Fibroblast of villous mesenchyme (primary cell): Measurements from ENCODE around the gene MKNK1. TPM values are rescaled to one million over a fixed set of nuclear protein-coding genes. Genes with fewer than 3 reads are reported as not detected.

Experiments used
- DNase-seq: peaks from one replicate; pipeline ENCODE4 v3.0.0-alpha.2; 2010; ENCODE audit warnings: low read depth
- H3K4me3 ChIP-seq: 2 replicates; pipeline ENCODE4 v1.5.1; 2011; ENCODE audit warnings: low read depth, mild to moderate bottlenecking, low read length
- CTCF ChIP-seq: IDR thresholded peaks from 2 replicates; pipeline ENCODE4 v1.5.1; 2012; ENCODE audit warnings: low read depth, mild to moderate bottlenecking, low read length; ENCODE audit not compliant: insufficient read depth
- total RNA-seq: library from RNA; depleted of rRNA; stranded (reverse); fragments of >200 nt; gene quantifications from 2 replicates; pipeline ENCODE4 v1.2.3, GENCODE V29; 2012

The MKNK1 gene
- total RNA-seq, 1 donor = 14.7 TPM

GRCh38 chr1:46523496-46524353 is 80.3 kb downstream of the MKNK1 start:
- no peak for DNase-seq
- no peak overlapping the region for H3K4me3 ChIP-seq
- no peak for TF ChIP-seq CTCF

DNA sequence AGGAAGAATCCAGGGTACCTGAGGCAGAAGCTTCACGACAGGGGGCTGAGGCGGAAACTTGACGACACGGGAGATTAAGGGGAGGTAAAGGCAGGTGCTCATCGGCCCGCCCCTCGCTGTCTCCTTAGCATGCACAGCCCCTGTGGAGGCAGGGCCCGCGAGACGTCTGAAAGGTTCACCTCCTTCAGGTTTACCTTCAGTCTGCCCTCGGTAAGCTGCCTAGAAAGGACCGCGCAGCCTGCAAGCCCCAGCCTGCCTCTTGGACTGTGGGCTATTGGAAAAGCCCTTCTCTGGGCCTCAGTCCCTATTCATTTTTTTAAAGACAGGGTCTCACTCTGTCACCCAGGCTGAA is 81.1 kb downstream of the MKNK1 start:
- DNase-seq = no peak
- no peak for TF ChIP-seq CTCF
- no peak overlapping the region for H3K4me3 ChIP-seq

GRCh38 chr1:46522184-46522968 is 81.7 kb downstream of the MKNK1 start:
- TF ChIP-seq CTCF = no peak
- H3K4me3 ChIP-seq = no peak overlapping the region
- DNase-seq = peak; percentile 61

GRCh38 chr1:46521414-46521813 is 82.7 kb downstream of the MKNK1 start:
- no peak for TF ChIP-seq CTCF
- DNase-seq = no peak
- H3K4me3 ChIP-seq = no peak overlapping the region

DNA sequence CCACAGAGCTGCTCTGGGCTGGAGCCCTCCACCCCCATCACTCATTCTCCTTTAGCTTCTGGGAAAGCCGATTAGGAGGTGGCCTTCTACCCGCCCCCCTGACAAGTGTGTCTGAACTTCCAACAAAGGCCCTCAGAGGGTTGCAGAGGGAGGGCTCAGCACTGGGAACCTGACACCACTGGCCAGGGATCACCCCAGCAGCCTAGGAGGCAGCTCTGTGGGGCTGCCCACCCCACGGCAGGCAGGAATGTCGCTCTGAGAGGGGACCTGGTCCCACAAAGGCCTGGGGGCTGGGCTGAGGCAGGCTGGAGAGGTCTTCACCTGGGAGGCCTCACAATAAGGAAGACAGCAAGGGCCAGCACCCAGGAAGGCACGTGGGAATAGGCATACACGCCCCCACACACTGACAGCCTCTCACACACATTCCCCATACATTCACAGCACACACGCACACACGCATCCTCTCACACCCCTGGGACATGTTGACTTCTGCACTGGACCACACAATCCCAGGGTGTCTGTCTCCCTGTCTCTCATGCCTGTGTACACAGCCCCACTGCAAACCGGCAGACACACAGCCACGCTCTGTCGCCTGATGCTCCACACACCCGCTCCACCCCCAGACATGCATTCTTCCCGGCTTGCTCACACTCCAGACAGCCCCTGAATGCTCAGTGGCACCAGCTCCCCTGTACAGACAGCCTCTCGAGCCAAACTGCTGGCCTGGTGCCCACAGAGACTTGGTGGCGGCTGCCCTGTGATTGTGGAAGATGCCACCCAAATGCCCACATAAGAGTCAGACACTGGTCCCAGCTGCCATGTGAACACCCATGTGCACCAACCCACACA is 83.8 kb downstream of the MKNK1 start:
- DNase-seq = peak; percentile 48
- no peak for TF ChIP-seq CTCF

GRCh38 chr1:46519209-46519608 is 84.9 kb downstream of the MKNK1 start:
- H3K4me3 ChIP-seq = no peak overlapping the region
- no peak for TF ChIP-seq CTCF
- DNase-seq = no peak

More for the DNA sequence above, 83.8 kb downstream of the MKNK1 start:
- H3K4me3 ChIP-seq = no peak overlapping the region
